WTC11 (cell line): Measurements from ENCODE around the gene EVC2. TPM values are rescaled to one million over a fixed set of nuclear protein-coding genes. Genes with fewer than 3 reads are reported as not detected.

ENCODE experiments used
- ATAC-seq: fragments of 200-7000 bp; cut with Tn5 transposase; 2 replicates; pipeline ENCODE4 v1.10.0; 2021; ENCODE audit warnings: mild to moderate bottlenecking, moderate library complexity
- CTCF ChIA-PET: fragments of 300-600 bp; sonication (Branson Sonifier 250); formaldehyde crosslinking; loops from one replicate; lab custom pipeline; 2021; ENCODE audit warnings: antibody characterized with exemption; lab: Charles Lee
- POLR2A ChIA-PET: fragments of 350-600 bp; sonication (Branson Sonifier 250); formaldehyde crosslinking; loops from one replicate; lab custom pipeline; 2021; ENCODE audit warnings: antibody characterized with exemption; lab: Charles Lee
- DNase-seq: peaks from one replicate; pipeline ENCODE4 v3.0.0; 2021; ENCODE audit warnings: low spot score
- H3K27ac Mint-ChIP-seq: 2 replicates; pipeline ENCODE4 v1.8.0; 2021; ENCODE audit warnings: mixed read lengths
- H3K27me3 Mint-ChIP-seq: 2 replicates; pipeline ENCODE4 v1.8.0; 2021; ENCODE audit warnings: low read depth, mild to moderate bottlenecking, moderate library complexity, mixed read lengths
- H3K36me3 Mint-ChIP-seq: 2 replicates; pipeline ENCODE4 v1.8.0; 2021; ENCODE audit warnings: mixed read lengths
- H3K4me1 Mint-ChIP-seq: 2 replicates; pipeline ENCODE4 v1.8.0; 2022; ENCODE audit warnings: mixed read lengths
- H3K4me3 Mint-ChIP-seq: 2 replicates; pipeline ENCODE4 v1.8.0; 2021; ENCODE audit warnings: mild to moderate bottlenecking, moderate library complexity, mixed read lengths
- H3K9me3 Mint-ChIP-seq: 2 replicates; pipeline ENCODE4 v1.8.0; 2021; ENCODE audit warnings: mixed read lengths
- CREM ChIP-seq: sonication (generic); formaldehyde crosslinking; IDR thresholded peaks from 2 replicates; pipeline ENCODE4 v1.8.1; 2022; ENCODE audit warnings: mild to moderate bottlenecking, missing genetic modification reagents, moderate library complexity
- ELF4 ChIP-seq: sonication (generic); formaldehyde crosslinking; IDR thresholded peaks from 2 replicates; pipeline ENCODE4 v1.8.1; 2022; ENCODE audit warnings: low read depth, mild to moderate bottlenecking, moderate library complexity, missing genetic modification reagents
- EMX1 ChIP-seq: fragments of 250-450 bp; sonication (Bioruptor Pico); IDR thresholded peaks from 2 replicates; pipeline ENCODE4 v1.8.0; 2021; ENCODE audit warnings: mild to moderate bottlenecking
- FOXK1 ChIP-seq: sonication (generic); formaldehyde crosslinking; IDR thresholded peaks from 2 replicates; pipeline ENCODE4 v1.8.0; 2022; ENCODE audit warnings: mild to moderate bottlenecking, moderate library complexity, missing genetic modification reagents
- JUN ChIP-seq: sonication (generic); formaldehyde crosslinking; IDR thresholded peaks from 2 replicates; pipeline ENCODE4 v1.8.0; 2023; ENCODE audit warnings: mild to moderate bottlenecking, missing genetic modification reagents
- NR3C1 ChIP-seq: sonication (generic); formaldehyde crosslinking; conservative IDR thresholded peaks from 2 replicates; pipeline ENCODE4 v1.8.1; 2023; ENCODE audit warnings: low read depth, mild to moderate bottlenecking, missing genetic modification reagents
- OVOL2 ChIP-seq: fragments of 250-450 bp; sonication (Bioruptor Pico); IDR thresholded peaks from 2 replicates; pipeline ENCODE4 v1.9.0; 2021; ENCODE audit warnings: mild to moderate bottlenecking, borderline replicate concordance
- RELA ChIP-seq: sonication (generic); formaldehyde crosslinking; IDR thresholded peaks from 2 replicates; pipeline ENCODE4 v1.8.1; 2022; ENCODE audit warnings: missing genetic modification reagents, mild to moderate bottlenecking, borderline replicate concordance
- TP53 ChIP-seq: sonication (generic); formaldehyde crosslinking; IDR thresholded peaks from 2 replicates; pipeline ENCODE4 v1.8.1; 2023; ENCODE audit warnings: mild to moderate bottlenecking, missing genetic modification reagents
- ZBTB21 ChIP-seq: sonication (generic); formaldehyde crosslinking; IDR thresholded peaks from 2 replicates; pipeline ENCODE4 v1.8.1; 2023; ENCODE audit warnings: mild to moderate bottlenecking, missing genetic modification reagents, borderline replicate concordance
- ZNF138 ChIP-seq: sonication (generic); formaldehyde crosslinking; conservative IDR thresholded peaks from 2 replicates; pipeline ENCODE4 v1.8.1; 2022; ENCODE audit warnings: mild to moderate bottlenecking, moderate library complexity, missing genetic modification reagents
- ZNF219 ChIP-seq: sonication (generic); formaldehyde crosslinking; IDR thresholded peaks from 2 replicates; pipeline ENCODE4 v1.8.0; 2023; ENCODE audit warnings: missing genetic modification reagents, mild to moderate bottlenecking, borderline replicate concordance
- ZNF232 ChIP-seq: sonication (generic); formaldehyde crosslinking; IDR thresholded peaks from 2 replicates; pipeline ENCODE4 v1.8.0; 2022; ENCODE audit warnings: mild to moderate bottlenecking, missing genetic modification reagents
- ZNF263 ChIP-seq: sonication (generic); formaldehyde crosslinking; IDR thresholded peaks from 2 replicates; pipeline ENCODE4 v1.8.1; 2022; ENCODE audit warnings: low read depth, mild to moderate bottlenecking, moderate library complexity, missing genetic modification reagents
- ZNF317 ChIP-seq: sonication (generic); formaldehyde crosslinking; IDR thresholded peaks from 2 replicates; pipeline ENCODE4 v1.8.1; 2023; ENCODE audit warnings: low read depth, mild to moderate bottlenecking, moderate library complexity, missing genetic modification reagents, borderline replicate concordance
- total RNA-seq: library from RNA; stranded (reverse); gene quantifications from 3 replicates; pipeline ENCODE4 v1.2.3, GENCODE V29; 2021
- TF ChIP-seq, protein P1 (sequence below): sonication (generic); formaldehyde crosslinking; IDR thresholded peaks from 2 replicates; pipeline ENCODE4 v1.8.0; 2023; ENCODE audit warnings: missing genetic modification reagents
- TF ChIP-seq, protein P2 (sequence below): sonication (generic); formaldehyde crosslinking; IDR thresholded peaks from 2 replicates; pipeline ENCODE4 v1.8.1; 2023; ENCODE audit warnings: mild to moderate bottlenecking, missing genetic modification reagents, moderate library complexity
- TF ChIP-seq, protein P3 (sequence below): fragments of 250-450 bp; sonication (Bioruptor Pico); IDR thresholded peaks from 2 replicates; pipeline ENCODE4 v1.8.0; 2021; ENCODE audit warnings: mild to moderate bottlenecking
- TF ChIP-seq, protein P4 (sequence below): sonication (generic); formaldehyde crosslinking; IDR thresholded peaks from 2 replicates; pipeline ENCODE4 v1.8.0; 2022; ENCODE audit warnings: mild to moderate bottlenecking, missing genetic modification reagents
- TF ChIP-seq, protein P5 (sequence below): sonication (generic); formaldehyde crosslinking; conservative IDR thresholded peaks from 2 replicates; pipeline ENCODE4 v1.8.1; 2022; ENCODE audit warnings: mild to moderate bottlenecking, missing genetic modification reagents
- TF ChIP-seq, protein P6 (sequence below): sonication (generic); formaldehyde crosslinking; IDR thresholded peaks from 2 replicates; pipeline ENCODE4 v1.8.0; 2022; ENCODE audit warnings: missing genetic modification reagents

The EVC2 gene
- total RNA-seq, 1 experiment from 2014 or later: 4.8 TPM

DNA sequence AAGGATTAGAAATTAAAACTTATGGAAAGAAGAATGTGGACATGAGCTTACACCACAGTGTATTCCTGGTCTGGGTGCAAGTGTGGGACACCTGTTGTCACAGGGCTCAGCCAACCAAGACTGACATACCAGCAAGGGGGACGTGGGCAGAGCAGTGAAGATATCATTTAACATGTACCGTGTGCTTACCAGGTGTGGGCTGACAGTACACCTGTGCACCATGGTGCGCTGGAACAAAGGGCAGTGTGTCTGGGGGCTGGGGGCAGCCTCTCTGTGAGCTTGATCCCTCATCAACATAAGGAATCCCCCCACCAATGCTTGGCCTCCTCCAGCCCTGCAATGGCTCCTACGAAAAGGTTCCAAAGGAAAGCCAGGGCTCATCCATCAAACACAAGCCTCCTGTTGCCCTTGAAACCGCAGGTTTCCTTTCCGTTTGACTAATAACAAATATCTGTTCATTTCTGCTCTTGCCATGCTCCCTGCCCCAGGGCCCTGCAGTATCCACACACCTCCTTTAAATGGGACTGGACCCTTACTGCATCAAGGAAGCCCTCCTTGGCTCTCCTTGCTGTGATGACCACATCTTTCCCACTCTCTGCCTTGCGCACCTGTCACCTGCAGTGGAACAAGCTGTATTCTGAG lies 16.7 kb downstream of the EVC2 start:
- Mint-ChIP-seq H3K27ac (peak overlapping the region; percentile 57; the same call in 1 of the 2 replicates), H3K27me3 (no peaks in the 10 kb centered on the region), H3K9me3 (no peaks in the 10 kb centered on the region), H3K36me3 (peaks cover 19% of the 10 kb centered on the region), H3K4me1 (no peaks in the 10 kb centered on the region), H3K4me3 (no peak overlapping the region)
- no peak for DNase-seq
- CTCF ChIA-PET: no interaction called here
- TF ChIP-seq ZNF219 (CRISPR knock-in tag) (no peak), ZNF138 (CRISPR knock-in tag) (no peak), CREM (CRISPR knock-in tag) (no peak), ELF4 (CRISPR knock-in tag) (no peak)
- POLR2A ChIA-PET: no interaction called here
- no peak for ATAC-seq

DNA sequence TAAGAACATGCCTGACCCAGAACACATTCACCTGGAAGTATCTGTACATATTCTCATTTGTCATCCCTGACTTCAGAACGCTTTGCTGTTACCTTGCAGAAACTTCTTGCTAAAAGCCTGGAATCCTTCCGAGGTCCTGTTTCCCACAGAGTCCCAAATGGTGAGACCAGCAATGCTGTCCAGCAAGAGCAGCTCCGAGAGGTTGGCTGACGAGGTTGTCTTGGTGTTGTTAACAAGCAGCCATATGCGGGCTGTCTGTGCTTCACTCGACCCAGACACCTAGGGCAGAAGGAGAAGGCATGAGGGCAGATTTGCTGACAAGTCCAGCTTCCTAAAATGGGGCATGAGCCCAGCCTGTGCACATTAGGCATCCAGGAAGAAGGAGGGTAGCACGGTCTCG lies 19.3 kb downstream of the EVC2 start:
- POLR2A ChIA-PET: no interaction called here

More for the DNA sequence above, 19.3 kb downstream of the EVC2 start:
- Mint-ChIP-seq H3K4me1 (no peaks in the 10 kb centered on the region), H3K36me3 (peaks cover 37% of the 10 kb centered on the region), H3K4me3 (no peak overlapping the region), H3K27ac (no peak overlapping the region), H3K27me3 (no peaks in the 10 kb centered on the region), H3K9me3 (no peaks in the 10 kb centered on the region)
- no peak for DNase-seq
- TF ChIP-seq, protein P1, sequence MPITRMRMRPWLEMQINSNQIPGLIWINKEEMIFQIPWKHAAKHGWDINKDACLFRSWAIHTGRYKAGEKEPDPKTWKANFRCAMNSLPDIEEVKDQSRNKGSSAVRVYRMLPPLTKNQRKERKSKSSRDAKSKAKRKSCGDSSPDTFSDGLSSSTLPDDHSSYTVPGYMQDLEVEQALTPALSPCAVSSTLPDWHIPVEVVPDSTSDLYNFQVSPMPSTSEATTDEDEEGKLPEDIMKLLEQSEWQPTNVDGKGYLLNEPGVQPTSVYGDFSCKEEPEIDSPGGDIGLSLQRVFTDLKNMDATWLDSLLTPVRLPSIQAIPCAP (CRISPR knock-in tag): no peak
- no peak for TF ChIP-seq NR3C1
- TF ChIP-seq ZNF317 (CRISPR knock-in tag): no peak
- TF ChIP-seq ZNF232 (CRISPR knock-in tag): no peak
- TF ChIP-seq ELF4 (CRISPR knock-in tag): no peak
- TF ChIP-seq JUN (CRISPR knock-in tag): no peak
- TF ChIP-seq FOXK1 (CRISPR knock-in tag): no peak
- no peak for TF ChIP-seq EMX1
- TF ChIP-seq, protein P2, sequence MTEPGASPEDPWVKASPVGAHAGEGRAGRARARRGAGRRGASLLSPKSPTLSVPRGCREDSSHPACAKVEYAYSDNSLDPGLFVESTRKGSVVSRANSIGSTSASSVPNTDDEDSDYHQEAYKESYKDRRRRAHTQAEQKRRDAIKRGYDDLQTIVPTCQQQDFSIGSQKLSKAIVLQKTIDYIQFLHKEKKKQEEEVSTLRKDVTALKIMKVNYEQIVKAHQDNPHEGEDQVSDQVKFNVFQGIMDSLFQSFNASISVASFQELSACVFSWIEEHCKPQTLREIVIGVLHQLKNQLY (CRISPR knock-in tag): no peak
- no peak for TF ChIP-seq TP53 (CRISPR knock-in tag)
- no peak for TF ChIP-seq OVOL2
- TF ChIP-seq, protein P3, sequence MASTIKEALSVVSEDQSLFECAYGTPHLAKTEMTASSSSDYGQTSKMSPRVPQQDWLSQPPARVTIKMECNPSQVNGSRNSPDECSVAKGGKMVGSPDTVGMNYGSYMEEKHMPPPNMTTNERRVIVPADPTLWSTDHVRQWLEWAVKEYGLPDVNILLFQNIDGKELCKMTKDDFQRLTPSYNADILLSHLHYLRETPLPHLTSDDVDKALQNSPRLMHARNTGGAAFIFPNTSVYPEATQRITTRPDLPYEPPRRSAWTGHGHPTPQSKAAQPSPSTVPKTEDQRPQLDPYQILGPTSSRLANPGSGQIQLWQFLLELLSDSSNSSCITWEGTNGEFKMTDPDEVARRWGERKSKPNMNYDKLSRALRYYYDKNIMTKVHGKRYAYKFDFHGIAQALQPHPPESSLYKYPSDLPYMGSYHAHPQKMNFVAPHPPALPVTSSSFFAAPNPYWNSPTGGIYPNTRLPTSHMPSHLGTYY (CRISPR knock-in tag): no peak
- no peak for TF ChIP-seq ZBTB21
- TF ChIP-seq, protein P4, sequence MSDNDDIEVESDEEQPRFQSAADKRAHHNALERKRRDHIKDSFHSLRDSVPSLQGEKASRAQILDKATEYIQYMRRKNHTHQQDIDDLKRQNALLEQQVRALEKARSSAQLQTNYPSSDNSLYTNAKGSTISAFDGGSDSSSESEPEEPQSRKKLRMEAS (CRISPR knock-in tag): no peak
- TF ChIP-seq, protein P5, sequence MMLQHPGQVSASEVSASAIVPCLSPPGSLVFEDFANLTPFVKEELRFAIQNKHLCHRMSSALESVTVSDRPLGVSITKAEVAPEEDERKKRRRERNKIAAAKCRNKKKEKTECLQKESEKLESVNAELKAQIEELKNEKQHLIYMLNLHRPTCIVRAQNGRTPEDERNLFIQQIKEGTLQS (CRISPR knock-in tag): no peak
- TF ChIP-seq, protein P6, sequence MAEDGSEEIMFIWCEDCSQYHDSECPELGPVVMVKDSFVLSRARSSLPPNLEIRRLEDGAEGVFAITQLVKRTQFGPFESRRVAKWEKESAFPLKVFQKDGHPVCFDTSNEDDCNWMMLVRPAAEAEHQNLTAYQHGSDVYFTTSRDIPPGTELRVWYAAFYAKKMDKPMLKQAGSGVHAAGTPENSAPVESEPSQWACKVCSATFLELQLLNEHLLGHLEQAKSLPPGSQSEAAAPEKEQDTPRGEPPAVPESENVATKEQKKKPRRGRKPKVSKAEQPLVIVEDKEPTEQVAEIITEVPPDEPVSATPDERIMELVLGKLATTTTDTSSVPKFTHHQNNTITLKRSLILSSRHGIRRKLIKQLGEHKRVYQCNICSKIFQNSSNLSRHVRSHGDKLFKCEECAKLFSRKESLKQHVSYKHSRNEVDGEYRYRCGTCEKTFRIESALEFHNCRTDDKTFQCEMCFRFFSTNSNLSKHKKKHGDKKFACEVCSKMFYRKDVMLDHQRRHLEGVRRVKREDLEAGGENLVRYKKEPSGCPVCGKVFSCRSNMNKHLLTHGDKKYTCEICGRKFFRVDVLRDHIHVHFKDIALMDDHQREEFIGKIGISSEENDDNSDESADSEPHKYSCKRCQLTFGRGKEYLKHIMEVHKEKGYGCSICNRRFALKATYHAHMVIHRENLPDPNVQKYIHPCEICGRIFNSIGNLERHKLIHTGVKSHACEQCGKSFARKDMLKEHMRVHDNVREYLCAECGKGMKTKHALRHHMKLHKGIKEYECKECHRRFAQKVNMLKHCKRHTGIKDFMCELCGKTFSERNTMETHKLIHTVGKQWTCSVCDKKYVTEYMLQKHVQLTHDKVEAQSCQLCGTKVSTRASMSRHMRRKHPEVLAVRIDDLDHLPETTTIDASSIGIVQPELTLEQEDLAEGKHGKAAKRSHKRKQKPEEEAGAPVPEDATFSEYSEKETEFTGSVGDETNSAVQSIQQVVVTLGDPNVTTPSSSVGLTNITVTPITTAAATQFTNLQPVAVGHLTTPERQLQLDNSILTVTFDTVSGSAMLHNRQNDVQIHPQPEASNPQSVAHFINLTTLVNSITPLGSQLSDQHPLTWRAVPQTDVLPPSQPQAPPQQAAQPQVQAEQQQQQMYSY (CRISPR knock-in tag): no peak
- no peak for TF ChIP-seq ZNF263
- TF ChIP-seq ZNF138 (CRISPR knock-in tag): no peak
- no peak for TF ChIP-seq RELA (CRISPR knock-in tag)
- no peak for ATAC-seq
- CTCF ChIA-PET: no interaction called here
